ENCODE data around the gene TFRC.

The TFRC gene

GRCh38 chr3:196012481-196012880, 69.4 kb downstream of the TFRC start:
- H2AFZ ChIP-seq (ENCODE audit: low read length) = no peak overlapping the region
- H4K20me1 ChIP-seq (ENCODE audit: insufficient read depth, low read length, poor library complexity, severe bottlenecking) = no peaks in the 10 kb centered on the region
- no peaks in the 10 kb centered on the region for H3K9me3 ChIP-seq (ENCODE audit: insufficient read depth, low read depth, low read length)
- H3K36me3 ChIP-seq (ENCODE audit: insufficient read depth, low read length) = no peaks in the 10 kb centered on the region
- no peak overlapping the region for H3K9ac ChIP-seq (ENCODE audit: low read depth, low read length, poor library complexity, severe bottlenecking)
- H3K4me1 ChIP-seq (ENCODE audit: insufficient read depth, low read length, poor library complexity, severe bottlenecking) = no peaks in the 10 kb centered on the region
- H3K4me3 ChIP-seq (ENCODE audit: low read length, poor library complexity, severe bottlenecking) = no peak overlapping the region
- TF ChIP-seq EZH2phosphoT487 (IDR thresholded peaks at IDR 0.05; ENCODE audit: borderline replicate concordance) = no peak
- TF ChIP-seq, protein P1, sequence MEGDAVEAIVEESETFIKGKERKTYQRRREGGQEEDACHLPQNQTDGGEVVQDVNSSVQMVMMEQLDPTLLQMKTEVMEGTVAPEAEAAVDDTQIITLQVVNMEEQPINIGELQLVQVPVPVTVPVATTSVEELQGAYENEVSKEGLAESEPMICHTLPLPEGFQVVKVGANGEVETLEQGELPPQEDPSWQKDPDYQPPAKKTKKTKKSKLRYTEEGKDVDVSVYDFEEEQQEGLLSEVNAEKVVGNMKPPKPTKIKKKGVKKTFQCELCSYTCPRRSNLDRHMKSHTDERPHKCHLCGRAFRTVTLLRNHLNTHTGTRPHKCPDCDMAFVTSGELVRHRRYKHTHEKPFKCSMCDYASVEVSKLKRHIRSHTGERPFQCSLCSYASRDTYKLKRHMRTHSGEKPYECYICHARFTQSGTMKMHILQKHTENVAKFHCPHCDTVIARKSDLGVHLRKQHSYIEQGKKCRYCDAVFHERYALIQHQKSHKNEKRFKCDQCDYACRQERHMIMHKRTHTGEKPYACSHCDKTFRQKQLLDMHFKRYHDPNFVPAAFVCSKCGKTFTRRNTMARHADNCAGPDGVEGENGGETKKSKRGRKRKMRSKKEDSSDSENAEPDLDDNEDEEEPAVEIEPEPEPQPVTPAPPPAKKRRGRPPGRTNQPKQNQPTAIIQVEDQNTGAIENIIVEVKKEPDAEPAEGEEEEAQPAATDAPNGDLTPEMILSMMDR (conservative IDR thresholded peaks at IDR 0.05; ENCODE audit: low read length) = no peak
- no peaks in the 10 kb centered on the region for H3K27me3 ChIP-seq (ENCODE audit: insufficient read depth, low read length, poor library complexity, severe bottlenecking)
- H3F3A ChIP-seq (ENCODE audit: low read depth) = no peaks in the 10 kb centered on the region
- H3K79me2 ChIP-seq (ENCODE audit: insufficient read depth, low read length) = no peaks in the 10 kb centered on the region
- H3K4me2 ChIP-seq (ENCODE audit: low read depth, low read length, poor library complexity, severe bottlenecking) = no peak overlapping the region
- H3K9me2 ChIP-seq (replicated peaks; ENCODE audit: low read depth, low read length) = no peaks in the 10 kb centered on the region

GRCh38 chr3:196009456-196009855, 72.4 kb downstream of the TFRC start:
- TF ChIP-seq EZH2phosphoT487 (IDR thresholded peaks at IDR 0.05; ENCODE audit: borderline replicate concordance) = no peak
- TF ChIP-seq, protein P1 (conservative IDR thresholded peaks at IDR 0.05; ENCODE audit: low read length) = no peak
- no peak overlapping the region for H3K9ac ChIP-seq (ENCODE audit: low read depth, low read length, poor library complexity, severe bottlenecking)
- H3K36me3 ChIP-seq (ENCODE audit: insufficient read depth, low read length) = no peaks in the 10 kb centered on the region
- no peak overlapping the region for H2AFZ ChIP-seq (ENCODE audit: low read length)
- no peak overlapping the region for H3K4me2 ChIP-seq (ENCODE audit: low read depth, low read length, poor library complexity, severe bottlenecking)
- no peaks in the 10 kb centered on the region for H3F3A ChIP-seq (ENCODE audit: low read depth)
- no peaks in the 10 kb centered on the region for H3K9me3 ChIP-seq (ENCODE audit: insufficient read depth, low read depth, low read length)
- H3K9me2 ChIP-seq (replicated peaks; ENCODE audit: low read depth, low read length) = no peaks in the 10 kb centered on the region
- H4K20me1 ChIP-seq (ENCODE audit: insufficient read depth, low read length, poor library complexity, severe bottlenecking) = no peaks in the 10 kb centered on the region
- no peaks in the 10 kb centered on the region for H3K4me1 ChIP-seq (ENCODE audit: insufficient read depth, low read length, poor library complexity, severe bottlenecking)
- H3K4me3 ChIP-seq (ENCODE audit: low read length, poor library complexity, severe bottlenecking) = no peak overlapping the region
- H3K27me3 ChIP-seq (ENCODE audit: insufficient read depth, low read length, poor library complexity, severe bottlenecking) = no peaks in the 10 kb centered on the region
- H3K79me2 ChIP-seq (ENCODE audit: insufficient read depth, low read length) = no peaks in the 10 kb centered on the region

- no peaks in the 10 kb centered on the region for H4K20me1 ChIP-seq (ENCODE audit: insufficient read depth, low read length, poor library complexity, severe bottlenecking)
These were observed 73.0 kb downstream of the TFRC start for GRCh38 chr3:196008929-196009328.

More at GRCh38 chr3:196008929-196009328, 73.0 kb downstream of the TFRC start:
- TF ChIP-seq, protein P1 (conservative IDR thresholded peaks at IDR 0.05; ENCODE audit: low read length) = no peak
- TF ChIP-seq EZH2phosphoT487 (IDR thresholded peaks at IDR 0.05; ENCODE audit: borderline replicate concordance) = no peak
- Histone ChIP-seq H3K9ac (ENCODE audit: low read depth, low read length, poor library complexity, severe bottlenecking) (no peak overlapping the region), H2AFZ (ENCODE audit: low read length) (no peak overlapping the region), H3K4me3 (ENCODE audit: low read length, poor library complexity, severe bottlenecking) (no peak overlapping the region), H3K4me1 (ENCODE audit: insufficient read depth, low read length, poor library complexity, severe bottlenecking) (no peaks in the 10 kb centered on the region), H3F3A (ENCODE audit: low read depth) (no peaks in the 10 kb centered on the region), H3K27me3 (ENCODE audit: insufficient read depth, low read length, poor library complexity, severe bottlenecking) (no peaks in the 10 kb centered on the region), H3K4me2 (ENCODE audit: low read depth, low read length, poor library complexity, severe bottlenecking) (no peak overlapping the region), H3K9me3 (ENCODE audit: insufficient read depth, low read depth, low read length) (no peaks in the 10 kb centered on the region), H3K9me2 (replicated peaks; ENCODE audit: low read depth, low read length) (no peaks in the 10 kb centered on the region), H3K79me2 (ENCODE audit: insufficient read depth, low read length) (no peaks in the 10 kb centered on the region), H3K36me3 (ENCODE audit: insufficient read depth, low read length) (no peaks in the 10 kb centered on the region)
